OCI-LY7 (cell line): Measurements from ENCODE around the gene PSD4. TPM values are rescaled to one million over a fixed set of nuclear protein-coding genes. Genes with fewer than 3 reads are reported as not detected.

ENCODE experiments used
- BruUV-seq: library from RNA; stranded (reverse); fragments of 400-500 nt; replicated peaks from 2 replicates; lab custom pipeline; 2021; lab: Mats Ljungman, UMichigan
- CTCF ChIA-PET: fragments of 300-600 bp; sonication (Branson Sonifier 250); formaldehyde crosslinking; loops from one replicate; lab custom pipeline; 2022; ENCODE audit warnings: antibody characterized with exemption; ENCODE audit not compliant: unreplicated experiment; lab: Charles Lee
- POLR2A ChIA-PET: fragments of 300-600 bp; sonication (Branson Sonifier 250); formaldehyde crosslinking; loops from one replicate; lab custom pipeline; 2022; ENCODE audit warnings: antibody characterized with exemption; lab: Charles Lee
- DNase-seq: peaks from one replicate; pipeline ENCODE4 v3.0.0-alpha.2; 2015; ENCODE audit warnings: low spot score
- H2AFZ ChIP-seq: fragments of 200-600 bp; sonication (generic), shearing (Covaris generic); 2 replicates; pipeline ENCODE4 v1.6.1; 2014; ENCODE audit warnings: mild to moderate bottlenecking, antibody characterized with exemption, low read length, moderate library complexity
- H3K27ac ChIP-seq: fragments of 200-600 bp; sonication (generic); 2 replicates; pipeline ENCODE4 v1.5.1; 2014; ENCODE audit warnings: mixed run types, low read depth, mild to moderate bottlenecking, moderate library complexity, low read length, inconsistent platforms; ENCODE audit not compliant: poor library complexity, severe bottlenecking
- H3K36me3 ChIP-seq: fragments of 200-600 bp; sonication (generic); 2 replicates; pipeline ENCODE4 v1.6.1; 2014; ENCODE audit warnings: mild to moderate bottlenecking, antibody characterized with exemption, low read length, moderate library complexity, mixed read lengths; ENCODE audit not compliant: insufficient read depth
- H3K4me1 ChIP-seq: fragments of 200-600 bp; sonication (generic); 2 replicates; pipeline ENCODE4 v1.5.1; 2014; ENCODE audit warnings: mild to moderate bottlenecking, low read length; ENCODE audit not compliant: insufficient read depth, poor library complexity, severe bottlenecking
- H3K4me2 ChIP-seq: fragments of 200-600 bp; sonication (generic); 2 replicates; pipeline ENCODE4 v1.6.1; 2014; ENCODE audit warnings: mild to moderate bottlenecking, low read length
- H3K4me3 ChIP-seq: fragments of 200-600 bp; sonication (generic); 2 replicates; pipeline ENCODE4 v1.5.1; 2014; ENCODE audit warnings: mild to moderate bottlenecking, low read depth, low read length; ENCODE audit not compliant: poor library complexity, severe bottlenecking
- H3K79me2 ChIP-seq: fragments of 200-600 bp; sonication (generic); 2 replicates; pipeline ENCODE4 v1.6.1; 2016; ENCODE audit warnings: low read depth, mild to moderate bottlenecking, low read length, moderate library complexity, mixed read lengths; ENCODE audit not compliant: insufficient read depth
- H3K9me2 ChIP-seq: fragments of 200-600 bp; sonication (generic); 2 replicates; pipeline ENCODE4 v1.6.1; 2016; ENCODE audit warnings: mild to moderate bottlenecking, low read length, mixed read lengths; ENCODE audit not compliant: insufficient read depth
- H3K9me3 ChIP-seq: fragments of 200-600 bp; sonication (generic); 2 replicates; pipeline ENCODE4 v1.6.1; 2014; ENCODE audit warnings: mild to moderate bottlenecking, mixed run types, low read length, mixed read lengths
- H4K20me1 ChIP-seq: fragments of 200-600 bp; sonication (generic); 2 replicates; pipeline ENCODE4 v1.6.1; 2014; ENCODE audit warnings: mild to moderate bottlenecking, antibody characterized with exemption, low read length, moderate library complexity, mixed read lengths; ENCODE audit not compliant: insufficient read depth
- CTCF ChIP-seq: fragments of 200-600 bp; sonication (generic); conservative IDR thresholded peaks from 2 replicates; pipeline ENCODE4 v1.5.1; 2014; ENCODE audit warnings: mild to moderate bottlenecking, antibody characterized with exemption, low read length, moderate library complexity, mixed read lengths
- EZH2phosphoT487 ChIP-seq: fragments of 200-600 bp; sonication (generic); IDR thresholded peaks from 2 replicates; pipeline ENCODE4 v1.6.1; 2018; ENCODE audit warnings: low read depth, borderline replicate concordance, mild to moderate bottlenecking, mixed run types, antibody characterized with exemption, low read length, moderate library complexity, mixed read lengths
- intact Hi-C: fragments of 100-400 bp; cut with micrococcal nuclease; formaldehyde crosslinking; loops from one replicate; pipeline ENCODE4 v1.10.0; 2022; ENCODE audit not compliant: unreplicated experiment
- total RNA-seq, 2 experiments: library from RNA; depleted of rRNA in 1 of 2; stranded (reverse); fragments of >200 nt in 1 of 2; shearing (Covaris generic) in 1 of 2; gene quantifications; 2 replicates each; pipeline ENCODE4 v1.2.3, GENCODE V29; 2014 to 2022

Gene PSD4
- total RNA-seq, 2 experiments from 2014 or later = 99.6 to 100 TPM

- BruUV-seq = no TSS peak
- H3K27ac ChIP-seq = no peak overlapping the region
- no peaks in the 10 kb centered on the region for H3K9me3 ChIP-seq
- H2AFZ ChIP-seq = no peak overlapping the region
- CTCF ChIA-PET = interaction anchor here (1.1 kb wide), 1 partner anchor 9 kb away, joined by 4 read pairs; the partner anchor contains the start of gene PSD4
- H3K4me3 ChIP-seq = no peak overlapping the region
- no peaks in the 10 kb centered on the region for H3K9me2 ChIP-seq
- H3K36me3 ChIP-seq = no peaks in the 10 kb centered on the region
- H4K20me1 ChIP-seq = no peaks in the 10 kb centered on the region
- intact Hi-C loops = no loop called here
- POLR2A ChIA-PET = interaction anchor here (4.2 kb wide), 1 partner anchor 10 kb away, joined by 24 read pairs; the partner anchor contains the start of gene PSD4
- no peak overlapping the region for H3K4me2 ChIP-seq
- no peak for DNase-seq
- H3K4me1 ChIP-seq = peaks cover 10% of the 10 kb centered on the region
- no peaks in the 10 kb centered on the region for H3K79me2 ChIP-seq
- TF ChIP-seq EZH2phosphoT487 = no peak
- TF ChIP-seq CTCF = no peak
Measured at GRCh38 chr2:113164215-113164929, 9.4 kb upstream of the PSD4 start.

- intact Hi-C loops = no loop called here
- Histone ChIP-seq H4K20me1 (no peaks in the 10 kb centered on the region), H3K4me2 (no peak overlapping the region), H3K79me2 (no peaks in the 10 kb centered on the region), H3K4me1 (peaks cover 10% of the 10 kb centered on the region), H3K9me3 (no peaks in the 10 kb centered on the region), H2AFZ (no peak overlapping the region), H3K4me3 (no peak overlapping the region), H3K27ac (no peak overlapping the region), H3K9me2 (no peaks in the 10 kb centered on the region), H3K36me3 (no peaks in the 10 kb centered on the region)
- ChIA-PET CTCF (interaction anchor here (1.1 kb wide), 1 partner anchor 9 kb away, joined by 4 read pairs; the partner anchor contains the start of gene PSD4), POLR2A (interaction anchor here (4.2 kb wide), 1 partner anchor 9 kb away, joined by 24 read pairs; the partner anchor contains the start of gene PSD4)
- TF ChIP-seq CTCF (no peak), EZH2phosphoT487 (no peak)
- no peak for DNase-seq
- no TSS peak for BruUV-seq
Measured at GRCh38 chr2:113164930-113165585, 8.7 kb upstream of the PSD4 start.
